Measurements from ENCODE around the gene OR6S1.
"Not testable (repeated sequence)": the region's sequence is repeated elsewhere in the genome, so short reads cannot be mapped to it uniquely, and the experiment has no call there.

GRCh38 chr14:20619688-20620087 lies 21.8 kb downstream of the OR6S1 start:
- TF ChIP-seq ATF3 (IDR thresholded peaks at IDR 0.05; ENCODE audit: borderline replicate concordance, extremely low read depth, low read depth, low read length); SUZ12 (IDR thresholded peaks at IDR 0.05; ENCODE audit: unreplicated experiment); CTCF (IDR thresholded peaks at IDR 0.05 in 2 of 3, conservative IDR thresholded peaks at IDR 0.05 in 1 of 3; ENCODE audit: control insufficient read depth in 2 of 3, extremely low read depth in 1 of 3, insufficient read depth in 1 of 3, low read depth in 3 of 3, low read length in 3 of 3): not testable (repeated sequence)

Measured in GM12878 (cell line).